GM23338 (cell line): Measurements from ENCODE around the gene SUGCT. TPM values are rescaled to one million over a fixed set of nuclear protein-coding genes. Genes with fewer than 3 reads are reported as not detected.
A peak's percentile ranks its signal among the peaks of the same experiment; 100 is the strongest.

ENCODE experiments used
- ATAC-seq: fragments of 200-7000 bp; cut with Tn5 transposase; 3 replicates; pipeline ENCODE4 v1.9.1; 2020
- DNase-seq: peaks from one replicate; pipeline ENCODE4 v3.0.0-alpha.2; 2015; ENCODE audit warnings: low spot score
- H2AFZ ChIP-seq: fragments of 200-600 bp; sonication (generic); 2 replicates; pipeline ENCODE4 v1.8.0; 2016; ENCODE audit warnings: antibody characterized with exemption, mild to moderate bottlenecking, moderate library complexity
- H3F3A ChIP-seq: fragments of 200-600 bp; sonication (generic); replicated peaks from 2 replicates; pipeline ENCODE4 v1.8.0; 2017; ENCODE audit warnings: antibody characterized with exemption, mixed run types, low read depth
- H3K27ac ChIP-seq: fragments of 200-600 bp; sonication (generic); 2 replicates; pipeline ENCODE4 v1.6.1; 2016; ENCODE audit warnings: low read depth
- H3K27me3 ChIP-seq: fragments of 200-600 bp; sonication (generic); 2 replicates; pipeline ENCODE4 v1.8.0; 2016; ENCODE audit warnings: mild to moderate bottlenecking, mixed run types, moderate library complexity; ENCODE audit not compliant: insufficient read depth
- H3K36me3 ChIP-seq: fragments of 200-600 bp; sonication (generic); 2 replicates; pipeline ENCODE4 v1.8.0; 2016; ENCODE audit warnings: mild to moderate bottlenecking; ENCODE audit not compliant: insufficient read depth
- H3K4me1 ChIP-seq: fragments of 200-600 bp; sonication (generic); 2 replicates; pipeline ENCODE4 v1.8.0; 2016; ENCODE audit warnings: mild to moderate bottlenecking, moderate library complexity; ENCODE audit not compliant: insufficient read depth
- H3K4me2 ChIP-seq: fragments of 200-600 bp; sonication (generic); 2 replicates; pipeline ENCODE4 v1.7.1; 2017; ENCODE audit warnings: mixed run types
- H3K4me3 ChIP-seq: fragments of 200-600 bp; sonication (generic); 2 replicates; pipeline ENCODE4 v1.6.1; 2016; ENCODE audit warnings: mixed run types
- H3K79me2 ChIP-seq: fragments of 200-600 bp; sonication (generic); replicated peaks from 2 replicates; pipeline ENCODE4 v1.8.0; 2017; ENCODE audit warnings: mild to moderate bottlenecking; ENCODE audit not compliant: insufficient read depth
- H3K9me2 ChIP-seq: fragments of 200-600 bp; sonication (generic); 2 replicates; pipeline ENCODE4 v1.8.0; 2017; ENCODE audit not compliant: insufficient read depth
- H4K20me1 ChIP-seq: fragments of 200-600 bp; sonication (generic); replicated peaks from 2 replicates; pipeline ENCODE4 v1.8.0; 2017; ENCODE audit warnings: mild to moderate bottlenecking; ENCODE audit not compliant: insufficient read depth
- H3K27ac Mint-ChIP-seq: 2 replicates; pipeline ENCODE4 v1.8.0; 2020; ENCODE audit warnings: inconsistent platforms, mild to moderate bottlenecking, moderate library complexity, mixed read lengths
- H3K27me3 Mint-ChIP-seq: 3 replicates; pipeline ENCODE4 v1.8.0; 2022; ENCODE audit warnings: low read depth, mild to moderate bottlenecking, moderate library complexity, mixed read lengths, inconsistent platforms; ENCODE audit not compliant: insufficient read depth, poor library complexity
- H3K36me3 Mint-ChIP-seq: 3 replicates; pipeline ENCODE4 v1.8.0; 2021; ENCODE audit warnings: low read depth, mild to moderate bottlenecking, inconsistent platforms, moderate library complexity, mixed read lengths
- H3K4me1 Mint-ChIP-seq: 3 replicates; pipeline ENCODE4 v1.8.0; 2020; ENCODE audit warnings: mild to moderate bottlenecking, inconsistent platforms, mixed read lengths
- H3K4me3 Mint-ChIP-seq: 3 replicates; pipeline ENCODE4 v1.8.0; 2021; ENCODE audit warnings: moderate library complexity, mild to moderate bottlenecking, inconsistent platforms, mixed read lengths
- H3K9me3 Mint-ChIP-seq: 3 replicates; pipeline ENCODE4 v1.8.0; 2020; ENCODE audit warnings: moderate library complexity, mild to moderate bottlenecking, inconsistent platforms, mixed read lengths
- JUNB ChIP-seq: IDR thresholded peaks from one replicate; pipeline ENCODE4 v1.6.1; 2016; ENCODE audit warnings: antibody characterized with exemption; ENCODE audit not compliant: unreplicated experiment
- NANOG ChIP-seq: IDR thresholded peaks from 2 replicates; pipeline ENCODE4 v1.6.1; 2016; ENCODE audit warnings: antibody characterized with exemption, borderline replicate concordance
- POLR2AphosphoS5 ChIP-seq: IDR thresholded peaks from 2 replicates; pipeline ENCODE4 v1.6.1; 2016; ENCODE audit warnings: antibody characterized with exemption, low read depth
- ZNF462 ChIP-seq: fragments of 250-450 bp; sonication (Bioruptor Pico); IDR thresholded peaks from 2 replicates; pipeline ENCODE4 v1.5.0; 2020; ENCODE audit warnings: mild to moderate bottlenecking, moderate library complexity
- polyA plus RNA-seq: library from polyadenylated mRNA; unstranded; fragments of >200 nt; fragmentation: Nextera tagmentation; extraction: Ambion mirVana; gene quantifications from 2 replicates; pipeline ENCODE4 v1.2.1, GENCODE V29; 2016
- total RNA-seq: library from RNA; depleted of rRNA; stranded (reverse); fragments of >200 nt; shearing (Covaris generic); gene quantifications from 2 replicates; pipeline ENCODE4 v1.2.3, GENCODE V29; 2014
- TF ChIP-seq, protein P1 (sequence below): IDR thresholded peaks from 2 replicates; pipeline ENCODE4 v1.6.1; 2016; ENCODE audit warnings: antibody characterized with exemption

The SUGCT gene
- total and polyA plus RNA-seq, 2 experiments from 2014 or later = 4.2 to 5.6 TPM

DNA sequence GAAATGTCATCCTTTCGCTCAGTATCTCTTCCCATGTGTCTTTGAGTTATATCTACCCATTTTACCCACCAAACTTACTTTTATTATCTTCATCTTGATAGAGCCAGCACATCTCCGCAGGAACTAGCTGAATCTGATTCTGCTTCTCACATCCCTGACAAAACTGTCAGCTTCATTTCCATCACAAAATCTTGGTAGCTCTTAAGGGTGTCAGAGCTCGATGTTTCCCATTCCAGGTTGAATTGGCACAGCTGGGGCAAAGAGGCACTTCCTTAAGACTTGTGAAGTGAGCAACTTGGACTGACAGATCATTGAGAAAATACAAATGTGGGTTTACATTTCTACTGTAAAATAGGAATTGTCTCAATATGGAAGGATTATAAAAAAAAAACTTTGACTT, 434.5 kb downstream of the SUGCT start:
- no peaks in the 10 kb centered on the region for H3K9me2 ChIP-seq
- peak overlapping the region; percentile 19; the same call in 1 of the 2 replicates for H3K4me2 ChIP-seq
- Mint-ChIP-seq H3K27ac (no peak overlapping the region; the same call in 1 of the 2 replicates), H3K36me3 (no peaks in the 10 kb centered on the region), H3K4me3 (no peak overlapping the region; the same call in 2 of the 3 replicates), H3K9me3 (no peaks in the 10 kb centered on the region), H3K4me1 (peaks cover 26% of the 10 kb centered on the region), H3K27me3 (peaks cover 4% of the 10 kb centered on the region)
- no peak overlapping the region for H2AFZ ChIP-seq
- peaks cover 34% of the 10 kb centered on the region for H3K4me1 ChIP-seq
- no peaks in the 10 kb centered on the region for H3K27me3 ChIP-seq
- ATAC-seq (peak; percentile 78), DNase-seq (peak; percentile 53)
- H3K79me2 ChIP-seq = no peaks in the 10 kb centered on the region
- no peak overlapping the region for H3K4me3 ChIP-seq
- no peaks in the 10 kb centered on the region for H4K20me1 ChIP-seq
- no peak overlapping the region for H3K27ac ChIP-seq
- no peaks in the 10 kb centered on the region for H3K36me3 ChIP-seq
- no peaks in the 10 kb centered on the region for H3F3A ChIP-seq
- TF ChIP-seq ZNF462 (0 out of 2 replicates have a peak, but pooled peaks have one; percentile 21), NANOG (no peak)

- peak overlapping the region; percentile 81 for H3K27ac Mint-ChIP-seq
- DNase-seq = peak; percentile 57
- H3K27ac ChIP-seq = no peak overlapping the region
These were observed 435.4 kb downstream of the SUGCT start for GRCh38 chr7:40570223-40570622.

More at GRCh38 chr7:40570223-40570622, 435.4 kb downstream of the SUGCT start:
- no peaks in the 10 kb centered on the region for H3K9me3 Mint-ChIP-seq
- Histone ChIP-seq H3F3A (no peaks in the 10 kb centered on the region), H4K20me1 (no peaks in the 10 kb centered on the region), H3K36me3 (no peaks in the 10 kb centered on the region), H3K9me2 (no peaks in the 10 kb centered on the region), H2AFZ (no peak overlapping the region), H3K4me3 (no peak overlapping the region), H3K27me3 (no peaks in the 10 kb centered on the region), H3K4me1 (peaks cover 34% of the 10 kb centered on the region), H3K79me2 (no peaks in the 10 kb centered on the region), H3K4me2 (peak overlapping the region; percentile 19; the same call in 1 of the 2 replicates)
- H3K4me3 Mint-ChIP-seq = no peak overlapping the region; the same call in 2 of the 3 replicates
- H3K36me3 Mint-ChIP-seq = no peaks in the 10 kb centered on the region
- peaks cover 4% of the 10 kb centered on the region for H3K27me3 Mint-ChIP-seq
- ATAC-seq = peak; percentile 91
- H3K4me1 Mint-ChIP-seq = peaks cover 26% of the 10 kb centered on the region
- TF ChIP-seq, protein P1, sequence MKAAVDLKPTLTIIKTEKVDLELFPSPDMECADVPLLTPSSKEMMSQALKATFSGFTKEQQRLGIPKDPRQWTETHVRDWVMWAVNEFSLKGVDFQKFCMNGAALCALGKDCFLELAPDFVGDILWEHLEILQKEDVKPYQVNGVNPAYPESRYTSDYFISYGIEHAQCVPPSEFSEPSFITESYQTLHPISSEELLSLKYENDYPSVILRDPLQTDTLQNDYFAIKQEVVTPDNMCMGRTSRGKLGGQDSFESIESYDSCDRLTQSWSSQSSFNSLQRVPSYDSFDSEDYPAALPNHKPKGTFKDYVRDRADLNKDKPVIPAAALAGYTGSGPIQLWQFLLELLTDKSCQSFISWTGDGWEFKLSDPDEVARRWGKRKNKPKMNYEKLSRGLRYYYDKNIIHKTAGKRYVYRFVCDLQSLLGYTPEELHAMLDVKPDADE = no peak
- TF ChIP-seq ZNF462 = peak; percentile 94
- no peak for TF ChIP-seq JUNB
- TF ChIP-seq POLR2AphosphoS5 = no peak
- no peak for TF ChIP-seq NANOG
